ENCODE measurements around the gene CBLB.

DNA sequence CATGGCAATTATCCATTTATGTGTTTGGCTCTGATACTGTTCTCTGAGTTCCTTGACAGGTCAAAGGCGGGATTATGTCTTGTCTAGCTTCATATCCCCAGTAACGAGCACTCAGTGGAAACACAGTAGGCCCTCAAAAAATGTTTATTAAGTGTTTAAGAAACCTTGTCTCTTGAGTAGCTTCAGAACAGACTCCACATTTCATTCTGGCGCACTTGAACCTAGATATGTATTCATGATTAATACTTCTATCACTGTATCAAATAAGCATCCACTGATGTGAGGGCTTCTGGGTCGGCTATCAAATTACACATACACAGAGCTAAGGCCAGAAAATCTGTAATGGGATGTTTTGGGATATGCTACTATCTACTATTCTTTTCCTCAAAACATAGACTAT lies 4.6 kb downstream of the CBLB start:
- TF ChIP-seq, protein P1, sequence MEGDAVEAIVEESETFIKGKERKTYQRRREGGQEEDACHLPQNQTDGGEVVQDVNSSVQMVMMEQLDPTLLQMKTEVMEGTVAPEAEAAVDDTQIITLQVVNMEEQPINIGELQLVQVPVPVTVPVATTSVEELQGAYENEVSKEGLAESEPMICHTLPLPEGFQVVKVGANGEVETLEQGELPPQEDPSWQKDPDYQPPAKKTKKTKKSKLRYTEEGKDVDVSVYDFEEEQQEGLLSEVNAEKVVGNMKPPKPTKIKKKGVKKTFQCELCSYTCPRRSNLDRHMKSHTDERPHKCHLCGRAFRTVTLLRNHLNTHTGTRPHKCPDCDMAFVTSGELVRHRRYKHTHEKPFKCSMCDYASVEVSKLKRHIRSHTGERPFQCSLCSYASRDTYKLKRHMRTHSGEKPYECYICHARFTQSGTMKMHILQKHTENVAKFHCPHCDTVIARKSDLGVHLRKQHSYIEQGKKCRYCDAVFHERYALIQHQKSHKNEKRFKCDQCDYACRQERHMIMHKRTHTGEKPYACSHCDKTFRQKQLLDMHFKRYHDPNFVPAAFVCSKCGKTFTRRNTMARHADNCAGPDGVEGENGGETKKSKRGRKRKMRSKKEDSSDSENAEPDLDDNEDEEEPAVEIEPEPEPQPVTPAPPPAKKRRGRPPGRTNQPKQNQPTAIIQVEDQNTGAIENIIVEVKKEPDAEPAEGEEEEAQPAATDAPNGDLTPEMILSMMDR (IDR thresholded peaks at IDR 0.05): no peak
- TF ChIP-seq POLR2A (IDR thresholded peaks at IDR 0.05) (no peak), EP300 (IDR thresholded peaks at IDR 0.05) (no peak)

Data from tibial nerve (tissue), 4 donors.